MCF 10A (cell line): ENCODE results near the gene MRO. TPM values are rescaled to one million over a fixed set of nuclear protein-coding genes. Genes with fewer than 3 reads are reported as not detected.

ENCODE experiments used
- Bru-seq: library from RNA; stranded (reverse); fragments of 400-500 nt; gene quantifications from one replicate; lab custom pipeline; 2021; lab: Mats Ljungman, UMichigan
- BruChase-seq, 2 experiments: library from RNA; stranded (reverse); fragments of 400-500 nt; gene quantifications; one replicate each; lab custom pipeline; 2021; lab: Mats Ljungman, UMichigan
- BruUV-seq: library from RNA; stranded (reverse); fragments of 400-500 nt; replicated peaks from 2 replicates; lab custom pipeline; 2021; lab: Mats Ljungman, UMichigan
- CTCF ChIA-PET: fragments of 300-600 bp; sonication (Branson Sonifier 250); formaldehyde crosslinking; extraction: SDS; loops from one replicate; lab custom pipeline; 2021; ENCODE audit warnings: antibody characterized with exemption, inconsistent platforms; lab: Yijun Ruan, JAX
- POLR2A ChIA-PET: fragments of 300-600, 350-650 bp; sonication (Branson Sonifier 250); formaldehyde crosslinking; extraction: SDS; loops from one replicate; lab custom pipeline; 2020; ENCODE audit warnings: antibody characterized with exemption, inconsistent platforms; lab: Yijun Ruan, JAX
- DNase-seq: peaks from one replicate; pipeline ENCODE4 v3.0.0-alpha.2; 2018; ENCODE audit not compliant: unreplicated experiment
- H3K27ac Mint-ChIP-seq: one replicate; pipeline ENCODE4 v1.8.0; 2022; ENCODE audit warnings: mild to moderate bottlenecking, low read depth, mixed read lengths; ENCODE audit not compliant: unreplicated experiment
- H3K27me3 Mint-ChIP-seq: one replicate; pipeline ENCODE4 v1.8.0; 2022; ENCODE audit warnings: mixed read lengths; ENCODE audit not compliant: insufficient read depth, unreplicated experiment
- H3K36me3 Mint-ChIP-seq: one replicate; pipeline ENCODE4 v1.8.0; 2022; ENCODE audit warnings: mild to moderate bottlenecking, moderate library complexity, mixed read lengths; ENCODE audit not compliant: insufficient read depth, unreplicated experiment
- H3K4me1 Mint-ChIP-seq: one replicate; pipeline ENCODE4 v1.8.0; 2022; ENCODE audit warnings: mixed read lengths; ENCODE audit not compliant: insufficient read depth, unreplicated experiment
- H3K4me3 Mint-ChIP-seq: one replicate; pipeline ENCODE4 v1.8.0; 2022; ENCODE audit warnings: mild to moderate bottlenecking, moderate library complexity, mixed read lengths; ENCODE audit not compliant: unreplicated experiment
- H3K9me3 Mint-ChIP-seq: one replicate; pipeline ENCODE4 v1.8.0; 2022; ENCODE audit warnings: mixed read lengths; ENCODE audit not compliant: unreplicated experiment
- intact Hi-C: fragments of 100-400 bp; cut with micrococcal nuclease; formaldehyde crosslinking; loops from 2 replicates; pipeline ENCODE4 v1.14.1; 2022
- long read RNA-seq: library from polyadenylated mRNA; stranded (forward); transcript quantifications from one replicate; pipeline ENCODE4 v2.0.0, GENCODE V29; 2022
- total RNA-seq: library from RNA; stranded (reverse); gene quantifications from 2 replicates; pipeline ENCODE4 v1.2.3, GENCODE V29; 2022
- TF ChIP-seq, protein P1 (sequence below): fragments of 200-600 bp; IDR thresholded peaks from one replicate; pipeline ENCODE4 v1.8.0; 2022; ENCODE audit warnings: antibody characterized with exemption, mild to moderate bottlenecking; ENCODE audit not compliant: unreplicated experiment

MRO gene
- total RNA-seq (not detected in 2 replicates), Bru-seq, nascent RNA (not detected), BruChase-seq, experiment 1, labeled RNA remaining after a 6-hour chase (percentile 4 among the genes with signal in this experiment), BruChase-seq, experiment 2, labeled RNA remaining after a 2-hour chase (percentile 6 among the genes with signal in this experiment)
- long read RNA-seq = 0 reads

GRCh38 chr18:50819728-50820378, at the start of gene MRO:
Gene MRO (minus strand): TSS chr18:50820016. CDS start chr18:50809400, 10,616 bp downstream.
- TF ChIP-seq, protein P1, sequence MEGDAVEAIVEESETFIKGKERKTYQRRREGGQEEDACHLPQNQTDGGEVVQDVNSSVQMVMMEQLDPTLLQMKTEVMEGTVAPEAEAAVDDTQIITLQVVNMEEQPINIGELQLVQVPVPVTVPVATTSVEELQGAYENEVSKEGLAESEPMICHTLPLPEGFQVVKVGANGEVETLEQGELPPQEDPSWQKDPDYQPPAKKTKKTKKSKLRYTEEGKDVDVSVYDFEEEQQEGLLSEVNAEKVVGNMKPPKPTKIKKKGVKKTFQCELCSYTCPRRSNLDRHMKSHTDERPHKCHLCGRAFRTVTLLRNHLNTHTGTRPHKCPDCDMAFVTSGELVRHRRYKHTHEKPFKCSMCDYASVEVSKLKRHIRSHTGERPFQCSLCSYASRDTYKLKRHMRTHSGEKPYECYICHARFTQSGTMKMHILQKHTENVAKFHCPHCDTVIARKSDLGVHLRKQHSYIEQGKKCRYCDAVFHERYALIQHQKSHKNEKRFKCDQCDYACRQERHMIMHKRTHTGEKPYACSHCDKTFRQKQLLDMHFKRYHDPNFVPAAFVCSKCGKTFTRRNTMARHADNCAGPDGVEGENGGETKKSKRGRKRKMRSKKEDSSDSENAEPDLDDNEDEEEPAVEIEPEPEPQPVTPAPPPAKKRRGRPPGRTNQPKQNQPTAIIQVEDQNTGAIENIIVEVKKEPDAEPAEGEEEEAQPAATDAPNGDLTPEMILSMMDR = peak; percentile 97
- no peak within 1 kb of the TSS for H3K27ac Mint-ChIP-seq
- no peaks in the 10 kb centered on the region for H3K27me3 Mint-ChIP-seq
- no TSS peak for BruUV-seq
- intact Hi-C loops = loop anchor here (1.0 to 5.0 kb wide), 6 partner anchors 46 to 313 kb away; partner anchors contain the start of gene ELAC1
- no peak within 1 kb of the TSS for H3K4me3 Mint-ChIP-seq
- ChIA-PET POLR2A (interaction anchor here (0.6 to 4.8 kb wide), 10 partner anchors 49 to 252 kb away, joined by 3 to 23 read pairs (median 4); partner anchors contain the start of genes ELAC1, ME2 and SMAD4), CTCF (interaction anchor here (0.6 to 3.4 kb wide), 48 partner anchors 9 to 810 kb away, joined by 3 to 38 read pairs (median 5); partner anchors contain the start of gene SMAD4)
- H3K4me1 Mint-ChIP-seq = peaks cover 10% of the 10 kb centered on the region
- H3K9me3 Mint-ChIP-seq = no peaks in the 10 kb centered on the region
- peak; percentile 80 for DNase-seq
- H3K36me3 Mint-ChIP-seq = no peaks in the 10 kb centered on the region

- TF ChIP-seq, protein P1 = no peak
- Mint-ChIP-seq H3K4me1 (peaks cover 12% of the 10 kb centered on the region), H3K9me3 (no peaks in the 10 kb centered on the region), H3K27ac (no peak overlapping the region), H3K27me3 (no peaks in the 10 kb centered on the region), H3K36me3 (no peaks in the 10 kb centered on the region), H3K4me3 (no peak overlapping the region)
- intact Hi-C loops = loop anchor here (5.0 kb wide), 1 partner anchor 362 kb away; no protein-coding TSS in a partner anchor
- CTCF ChIA-PET = interaction anchor here (0.6 to 1.1 kb wide), 4 partner anchors 8 to 190 kb away, joined by 3 read pairs; no protein-coding TSS in a partner anchor
- POLR2A ChIA-PET = interaction anchor here (0.6 to 2.8 kb wide), 11 partner anchors 9 to 254 kb away, joined by 3 to 72 read pairs (median 6); partner anchors contain the start of genes ELAC1, ME2, MRO and SMAD4
- DNase-seq = peak; percentile 2
- BruUV-seq = no TSS peak
Measured at GRCh38 chr18:50869150-50869549, 49.3 kb upstream of the MRO start.

- DNase-seq = peak; percentile 22
- intact Hi-C loops = loop anchor here (1.0 to 5.0 kb wide), 2 partner anchors 46 to 359 kb away; partner anchors contain the start of gene MRO
- Mint-ChIP-seq H3K9me3 (no peaks in the 10 kb centered on the region), H3K4me1 (peaks cover 12% of the 10 kb centered on the region), H3K27me3 (no peaks in the 10 kb centered on the region), H3K27ac (no peak overlapping the region), H3K36me3 (no peaks in the 10 kb centered on the region), H3K4me3 (no peak overlapping the region)
- ChIA-PET CTCF (interaction anchor here (0.6 to 1.6 kb wide), 4 partner anchors 45 to 60 kb away, joined by 3 to 5 read pairs (median 4); partner anchors contain the start of gene MRO), POLR2A (interaction anchor here (0.9 to 1.2 kb wide), 2 partner anchors 12 to 13 kb away, joined by 3 read pairs; partner anchors contain the start of gene ME2)
- no TSS peak for BruUV-seq
- TF ChIP-seq, protein P1 = peak; percentile 7
Measured at GRCh38 chr18:50866765-50867164, 46.9 kb upstream of the MRO start.
